Esophagus muscularis mucosa (tissue), 3 donors: ENCODE data around the gene NABP2.

Experiments used
- POLR2A ChIP-seq: fragments of 450-650 bp; IDR thresholded peaks from one replicate; pipeline ENCODE4 v1.6.1; 2017; ENCODE audit warnings: antibody characterized with exemption, moderate library complexity, mild to moderate bottlenecking, low read depth
- POLR2AphosphoS5 ChIP-seq, 2 donors: sonication (generic); formaldehyde crosslinking; IDR thresholded peaks; one replicate each; pipeline ENCODE4 v1.6.1; 2017; ENCODE audit warnings: antibody characterized with exemption in 2 of 2
- TF ChIP-seq, protein P1 (sequence below), 3 experiments: fragments of 200-600 bp in 2 of 3; fragments of 450-650 bp in 1 of 3; sonication (generic) in 2 of 3; IDR thresholded peaks; one replicate each; pipeline ENCODE4 v1.5.1; 2017 to 2019; ENCODE audit warnings: antibody characterized with exemption in 3 of 3, mild to moderate bottlenecking in 2 of 3, moderate library complexity in 1 of 3

GRCh38 chr12:56220611-56221231 is 3.4 kb upstream of the NABP2 start:
- TF ChIP-seq POLR2AphosphoS5 (IDR thresholded peaks at IDR 0.05): no peak
- TF ChIP-seq, protein P1, sequence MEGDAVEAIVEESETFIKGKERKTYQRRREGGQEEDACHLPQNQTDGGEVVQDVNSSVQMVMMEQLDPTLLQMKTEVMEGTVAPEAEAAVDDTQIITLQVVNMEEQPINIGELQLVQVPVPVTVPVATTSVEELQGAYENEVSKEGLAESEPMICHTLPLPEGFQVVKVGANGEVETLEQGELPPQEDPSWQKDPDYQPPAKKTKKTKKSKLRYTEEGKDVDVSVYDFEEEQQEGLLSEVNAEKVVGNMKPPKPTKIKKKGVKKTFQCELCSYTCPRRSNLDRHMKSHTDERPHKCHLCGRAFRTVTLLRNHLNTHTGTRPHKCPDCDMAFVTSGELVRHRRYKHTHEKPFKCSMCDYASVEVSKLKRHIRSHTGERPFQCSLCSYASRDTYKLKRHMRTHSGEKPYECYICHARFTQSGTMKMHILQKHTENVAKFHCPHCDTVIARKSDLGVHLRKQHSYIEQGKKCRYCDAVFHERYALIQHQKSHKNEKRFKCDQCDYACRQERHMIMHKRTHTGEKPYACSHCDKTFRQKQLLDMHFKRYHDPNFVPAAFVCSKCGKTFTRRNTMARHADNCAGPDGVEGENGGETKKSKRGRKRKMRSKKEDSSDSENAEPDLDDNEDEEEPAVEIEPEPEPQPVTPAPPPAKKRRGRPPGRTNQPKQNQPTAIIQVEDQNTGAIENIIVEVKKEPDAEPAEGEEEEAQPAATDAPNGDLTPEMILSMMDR (IDR thresholded peaks at IDR 0.05): no peak
- no peak for TF ChIP-seq POLR2A
